ENCODE measurements around the gene IDH3G.

DNA sequence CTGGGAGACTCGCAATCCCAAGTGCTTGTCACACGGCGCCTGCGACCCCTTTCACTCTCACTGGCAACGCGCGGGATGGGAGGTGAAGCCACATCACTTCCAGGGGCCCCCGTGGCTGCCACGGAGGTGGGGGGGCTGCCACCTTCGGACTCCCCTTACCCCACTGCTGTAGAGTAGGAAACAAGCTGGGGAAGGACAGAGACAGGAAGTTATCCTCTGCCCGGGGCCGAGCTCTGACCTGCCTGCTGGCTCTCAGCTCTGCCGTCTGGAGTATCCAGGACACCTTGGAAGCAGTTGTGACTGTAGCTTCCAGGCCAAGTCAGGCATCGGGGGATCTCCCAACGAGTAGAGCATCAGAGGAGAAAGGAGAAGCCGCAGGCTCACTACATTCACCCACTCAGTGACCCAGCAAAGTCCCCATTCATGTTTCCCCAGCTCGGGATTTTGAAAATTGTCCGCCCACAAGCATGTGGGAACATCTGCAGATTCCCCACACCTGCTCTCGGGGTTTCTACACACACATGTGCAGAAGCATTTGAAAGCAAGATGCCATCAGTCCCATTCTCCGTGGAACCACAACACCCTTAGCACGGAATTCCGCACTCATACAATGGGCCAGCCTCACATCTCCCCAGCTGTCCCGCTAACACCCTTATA is 25.3 kb upstream of the IDH3G start:
- TF ChIP-seq SUZ12 (IDR thresholded peaks at IDR 0.05) (no peak), FOXA1 (IDR thresholded peaks at IDR 0.05) (no peak), FOXM1 (IDR thresholded peaks at IDR 0.05; ENCODE audit: borderline replicate concordance) (no peak), LEF1 (IDR thresholded peaks at IDR 0.05; ENCODE audit: borderline replicate concordance) (no peak), ARNT (IDR thresholded peaks at IDR 0.05) (no peak), FOXK2 (IDR thresholded peaks at IDR 0.05) (no peak), BHLHE40 (IDR thresholded peaks at IDR 0.05; ENCODE audit: borderline replicate concordance) (no peak), SP1 (IDR thresholded peaks at IDR 0.05) (no peak), L3MBTL2 (conservative IDR thresholded peaks at IDR 0.05) (no peak), ZNF384 (IDR thresholded peaks at IDR 0.05) (no peak), NFRKB (IDR thresholded peaks at IDR 0.05) (no peak), TARDBP (IDR thresholded peaks at IDR 0.05) (no peak), ELF4 (IDR thresholded peaks at IDR 0.05) (no peak), HDGF (IDR thresholded peaks at IDR 0.05; ENCODE audit: borderline replicate concordance) (no peak)
